Sciatic nerve (tissue), 2 donors: Measurements from ENCODE around the gene ARMH3. TPM values are rescaled to one million over a fixed set of nuclear protein-coding genes. Genes with fewer than 3 reads are reported as not detected.

ENCODE experiments used
- ATAC-seq: fragments of 200-7000 bp; cut with Tn5 transposase; one replicate; pipeline ENCODE4 v1.9.1; 2020; ENCODE audit warnings: mild to moderate bottlenecking, moderate library complexity
- DNase-seq: peaks from one replicate; pipeline ENCODE4 v3.0.0-alpha.2; 2020; ENCODE audit warnings: low spot score
- intact Hi-C: fragments of 100-400 bp; cut with DNase I; formaldehyde crosslinking; loops from one replicate; pipeline ENCODE4 v1.14.2; 2022
- total RNA-seq: library from RNA; stranded (reverse); fragmentation: NEBNext Ultra II Directional; extraction: Animal tissue kit (Norgen Biotek cat#: 25700); gene quantifications from one replicate; pipeline ENCODE4 v1.2.1, GENCODE V29; 2021
- donor health status: DM: no; HTN: no; CAD: no.
- donor health status: DM: no; HTN: no; CAD: no.

Gene ARMH3
- total RNA-seq, 1 donor from 2014 or later, result 30.9 TPM

- no peak for DNase-seq
- no peak for ATAC-seq
- intact Hi-C loops, result loop anchor here (10.0 kb wide), 1 partner anchor 173 kb away; no protein-coding TSS in a partner anchor
Measured at GRCh38 chr10:101841826-101842225, 214.1 kb downstream of the ARMH3 start.

- ATAC-seq (peak; percentile 90), DNase-seq (peak; percentile 86)
- intact Hi-C loops, result loop anchor here (10.0 kb wide), 1 partner anchor 174 kb away; no protein-coding TSS in a partner anchor
Measured at GRCh38 chr10:101840741-101841453, 215.1 kb downstream of the ARMH3 start.

DNA sequence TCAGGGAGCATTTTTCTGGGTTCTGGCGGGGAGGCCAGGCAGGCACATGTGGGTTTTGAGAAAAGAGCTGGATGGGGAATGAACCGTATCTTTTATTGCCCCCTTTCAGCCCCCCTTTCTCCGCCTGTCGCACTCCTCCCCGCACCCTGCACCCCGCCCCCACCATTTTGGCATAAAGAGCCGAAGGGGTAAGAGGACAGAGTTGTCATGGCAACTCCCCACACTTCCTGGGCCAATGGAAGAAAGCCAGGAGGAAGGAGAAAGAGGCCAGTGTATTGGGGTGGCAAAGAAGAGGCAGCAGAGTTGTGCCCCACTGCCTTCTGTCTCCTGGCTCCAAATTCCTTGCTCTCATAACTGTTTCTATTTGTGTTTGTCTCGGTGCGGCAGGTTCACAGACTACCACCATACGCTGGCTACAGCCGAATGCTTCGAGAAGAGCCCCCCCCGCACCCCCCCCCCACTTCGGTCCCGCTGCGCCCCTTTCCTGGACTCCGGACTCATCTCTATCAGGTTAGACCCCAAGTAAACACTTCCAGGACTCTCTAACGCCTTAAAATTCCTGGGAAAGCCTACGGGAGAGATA, 215.8 kb downstream of the ARMH3 start:
- ATAC-seq (peak; percentile 22), DNase-seq (peak; percentile 68)
- intact Hi-C loops, result loop anchor here (10.0 kb wide), 1 partner anchor 175 kb away; no protein-coding TSS in a partner anchor

- DNase-seq (peak; percentile 73), ATAC-seq (peak; percentile 33)
- intact Hi-C loops, result loop anchor here (10.0 kb wide), 1 partner anchor 175 kb away; no protein-coding TSS in a partner anchor
Measured at GRCh38 chr10:101839416-101840063, 216.4 kb downstream of the ARMH3 start.

DNA sequence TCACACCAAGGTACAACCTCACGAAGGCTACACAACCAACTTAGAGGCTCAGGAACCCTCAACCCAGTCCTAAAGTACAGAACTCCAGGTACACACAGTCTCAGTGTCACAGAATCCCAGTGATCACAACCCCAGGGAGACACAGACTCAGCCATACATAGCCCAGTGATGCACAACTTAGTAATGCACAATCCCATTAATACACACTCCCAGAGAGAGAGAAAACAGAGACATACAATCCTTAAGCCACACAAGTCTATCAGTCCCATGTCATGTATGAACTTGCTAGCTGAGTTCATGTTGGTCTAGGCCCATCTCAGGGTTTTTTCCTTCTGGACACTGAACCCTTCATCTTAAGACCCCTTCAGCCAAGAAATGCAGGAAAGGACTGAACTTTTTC, 217.0 kb downstream of the ARMH3 start:
- no peak for ATAC-seq
- DNase-seq, result no peak
- intact Hi-C loops, result no loop called here

DNA sequence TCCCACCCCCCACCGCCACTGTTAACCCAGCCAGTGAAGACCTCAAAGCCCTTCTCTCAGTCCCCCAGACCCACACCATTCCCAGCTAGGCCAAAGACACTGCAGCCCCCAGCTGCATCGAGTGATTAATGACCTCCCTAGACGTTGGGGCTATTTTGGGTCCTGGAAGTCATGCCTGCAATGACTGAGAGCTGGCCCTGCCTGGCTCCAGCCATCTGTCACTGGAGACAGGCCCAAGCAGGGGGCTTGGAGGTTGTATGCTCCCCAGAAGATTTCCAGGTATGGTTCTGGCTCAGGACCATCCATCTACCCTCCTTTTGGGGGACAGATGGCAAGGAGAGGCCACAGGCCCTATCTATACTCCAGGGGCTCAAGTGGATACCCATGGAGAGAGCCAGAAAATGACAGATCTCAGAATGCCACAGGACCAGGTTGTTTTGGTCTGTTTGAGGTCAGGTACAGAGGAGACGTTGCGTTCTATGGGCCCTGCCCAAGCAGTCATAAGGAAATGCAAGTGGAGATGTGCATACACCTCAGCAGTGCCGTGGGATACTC, 217.5 kb downstream of the ARMH3 start:
- ATAC-seq (no peak), DNase-seq (no peak)
- intact Hi-C loops, result no loop called here

DNA sequence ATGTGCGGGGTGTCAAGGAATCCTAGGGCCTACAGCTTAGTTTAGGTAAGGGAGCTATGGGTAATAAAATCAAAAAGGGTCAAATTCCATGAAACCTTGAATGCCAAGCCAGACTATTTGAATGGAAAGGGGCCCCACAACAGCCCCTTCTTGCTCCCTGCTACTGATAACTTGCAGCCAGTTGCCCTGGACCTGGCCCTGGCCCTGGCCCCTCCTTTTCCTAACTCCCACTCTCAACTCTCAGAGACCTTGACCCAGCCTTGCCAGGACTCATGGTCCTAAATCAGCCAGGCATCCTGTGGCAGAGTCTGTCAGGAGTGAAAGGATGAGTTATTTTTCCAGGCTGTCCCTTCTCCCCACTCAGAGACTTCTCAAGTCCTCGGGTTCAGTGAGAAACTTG, 218.2 kb downstream of the ARMH3 start:
- no peak for DNase-seq
- ATAC-seq, result no peak
- intact Hi-C loops, result no loop called here

GRCh38 chr10:101835362-101835761, 220.6 kb downstream of the ARMH3 start:
- intact Hi-C loops, result no loop called here
- ATAC-seq (no peak), DNase-seq (no peak)

GRCh38 chr10:101834341-101834740, 221.6 kb downstream of the ARMH3 start:
- DNase-seq (no peak), ATAC-seq (no peak)
- intact Hi-C loops, result no loop called here

DNA sequence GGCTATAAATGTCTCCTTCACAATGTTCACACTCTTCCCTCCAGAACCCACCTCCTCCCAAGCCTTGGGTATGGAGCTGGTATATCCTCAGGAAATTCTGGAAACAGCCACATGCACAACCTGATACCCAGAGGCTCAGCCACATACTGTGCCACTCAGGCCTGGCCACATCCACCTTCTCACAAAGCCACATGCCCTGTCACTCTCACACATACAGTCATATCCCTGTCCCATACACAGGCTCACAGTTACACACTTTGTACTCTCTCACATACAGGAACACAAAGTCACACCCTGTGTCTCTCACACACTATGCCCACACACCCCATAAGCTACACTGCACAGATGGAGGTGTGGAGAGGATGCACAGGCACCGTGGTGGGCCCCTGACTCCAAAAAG, 222.5 kb downstream of the ARMH3 start:
- DNase-seq (no peak), ATAC-seq (no peak)
- intact Hi-C loops, result no loop called here

- ATAC-seq, result no peak
- DNase-seq, result no peak
- intact Hi-C loops, result no loop called here
Measured at GRCh38 chr10:101832325-101832771, 223.6 kb downstream of the ARMH3 start.

GRCh38 chr10:101831169-101831811, 224.7 kb downstream of the ARMH3 start:
- intact Hi-C loops, result no loop called here
- no peak for DNase-seq
- no peak for ATAC-seq

DNA sequence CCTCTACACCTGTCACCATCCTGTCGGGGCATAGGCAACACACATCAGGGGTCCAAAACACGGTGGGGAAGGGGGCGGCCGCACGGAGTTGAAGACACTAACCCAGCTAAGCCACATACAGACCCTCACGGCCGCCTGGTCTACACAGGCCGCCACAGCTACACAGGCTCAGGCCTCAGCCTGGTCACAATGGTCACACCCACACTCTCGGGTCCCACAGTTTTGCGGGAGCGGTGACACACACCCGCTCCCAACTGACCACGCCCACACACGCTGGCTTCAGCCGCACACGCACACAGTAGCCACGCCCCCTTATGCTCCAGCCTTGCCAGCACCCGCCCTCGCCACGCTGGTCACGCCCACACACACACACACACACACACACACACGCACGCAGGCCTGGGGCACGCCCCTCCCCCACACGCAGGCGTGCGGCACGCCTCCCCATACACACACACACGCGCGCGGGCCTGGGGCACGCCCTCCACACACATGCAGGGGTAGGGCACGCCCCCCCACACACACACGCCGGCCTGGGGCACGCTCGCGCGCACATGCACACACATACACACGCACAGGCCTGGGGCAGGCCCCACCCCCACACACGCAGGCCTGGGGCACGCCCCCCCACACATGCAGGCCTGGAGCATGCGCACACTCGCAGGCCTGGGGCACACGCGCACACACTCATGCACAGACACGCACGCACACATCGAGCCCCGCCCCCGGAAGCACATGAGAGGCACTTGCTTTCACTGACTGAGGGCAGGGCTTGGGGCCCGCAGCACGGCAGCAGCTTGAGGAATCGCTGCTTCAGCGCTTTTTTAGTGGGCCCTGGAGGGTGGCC, 225.4 kb downstream of the ARMH3 start:
- ATAC-seq, result peak; percentile 93
- DNase-seq, result peak; percentile 95
- intact Hi-C loops, result no loop called here

DNA sequence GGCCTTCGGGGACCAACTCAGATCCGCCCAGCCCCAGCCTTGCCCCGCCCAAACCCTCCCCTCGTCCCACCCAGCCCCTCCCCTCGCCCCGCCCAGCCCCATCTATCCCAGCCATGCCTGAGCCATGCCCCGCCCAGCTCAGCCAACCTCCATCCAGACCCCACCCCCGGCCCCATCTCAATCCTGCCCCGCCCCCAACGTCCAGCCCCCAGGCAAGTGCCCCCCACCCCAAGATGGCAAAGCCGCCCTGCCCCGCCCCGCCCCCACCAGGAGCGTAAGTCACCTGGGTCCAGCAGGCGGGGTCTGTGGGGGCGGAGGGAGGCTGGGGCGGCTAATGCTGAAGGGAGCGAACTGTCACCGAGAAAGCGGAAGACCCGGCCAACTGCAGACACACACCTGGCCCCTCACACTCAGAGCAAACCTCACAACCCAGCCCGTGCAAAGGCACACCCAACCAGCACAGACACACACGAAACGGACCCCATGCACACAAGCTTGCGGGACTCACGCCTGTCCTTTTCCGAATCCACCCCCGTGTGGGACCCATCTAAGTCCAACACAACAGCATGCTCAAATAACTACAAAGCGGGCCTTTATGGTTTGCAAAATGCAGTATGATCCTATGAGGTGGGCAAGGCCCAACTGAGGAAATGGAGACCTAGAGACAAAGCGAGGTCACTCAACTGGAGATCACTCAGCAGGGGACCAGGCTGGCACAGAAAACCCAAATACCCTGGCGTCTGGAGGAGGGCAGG, 226.2 kb downstream of the ARMH3 start:
- DNase-seq (peak; percentile 81), ATAC-seq (peak; percentile 48)
- intact Hi-C loops, result no loop called here

DNA sequence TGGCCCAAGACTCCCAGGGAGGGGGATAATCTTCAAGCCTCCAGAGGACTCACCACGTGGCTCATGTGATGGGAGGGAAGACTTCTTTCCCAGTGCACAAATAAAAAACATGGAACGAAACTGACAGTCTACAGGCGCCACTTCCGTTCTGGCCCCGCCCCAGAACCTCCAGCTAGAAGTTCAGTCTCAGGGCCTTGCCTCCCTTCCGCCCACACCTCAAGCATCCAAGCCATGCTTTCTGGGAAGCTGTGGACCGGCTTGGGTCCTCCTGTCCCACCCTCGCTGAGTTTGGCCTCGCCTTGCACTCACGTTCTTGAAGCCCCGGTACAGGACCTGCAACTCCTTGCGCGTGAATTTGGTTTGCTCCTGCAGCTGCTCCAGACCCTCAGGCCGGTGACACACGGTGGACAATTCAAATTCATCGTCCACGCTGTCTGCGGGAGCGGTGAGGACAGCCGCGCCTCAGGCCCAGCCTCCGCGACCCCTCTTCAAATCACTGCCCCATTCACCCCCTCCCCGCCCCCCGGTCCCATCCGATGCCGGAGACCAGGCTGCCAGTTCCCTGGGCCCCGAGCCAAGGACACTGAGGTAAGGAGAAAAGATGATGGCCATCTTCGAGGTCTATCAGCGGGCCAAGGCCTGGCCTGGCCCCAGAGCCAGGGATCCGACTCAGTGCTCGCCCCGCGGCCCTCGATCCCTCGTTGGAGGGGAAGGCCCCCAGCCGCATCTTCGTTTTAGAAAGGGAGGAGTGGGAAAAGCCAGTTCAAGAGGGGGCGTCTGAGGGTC, 227.0 kb downstream of the ARMH3 start:
- intact Hi-C loops, result no loop called here
- ATAC-seq (peak; percentile 2), DNase-seq (peak; percentile 83)

DNA sequence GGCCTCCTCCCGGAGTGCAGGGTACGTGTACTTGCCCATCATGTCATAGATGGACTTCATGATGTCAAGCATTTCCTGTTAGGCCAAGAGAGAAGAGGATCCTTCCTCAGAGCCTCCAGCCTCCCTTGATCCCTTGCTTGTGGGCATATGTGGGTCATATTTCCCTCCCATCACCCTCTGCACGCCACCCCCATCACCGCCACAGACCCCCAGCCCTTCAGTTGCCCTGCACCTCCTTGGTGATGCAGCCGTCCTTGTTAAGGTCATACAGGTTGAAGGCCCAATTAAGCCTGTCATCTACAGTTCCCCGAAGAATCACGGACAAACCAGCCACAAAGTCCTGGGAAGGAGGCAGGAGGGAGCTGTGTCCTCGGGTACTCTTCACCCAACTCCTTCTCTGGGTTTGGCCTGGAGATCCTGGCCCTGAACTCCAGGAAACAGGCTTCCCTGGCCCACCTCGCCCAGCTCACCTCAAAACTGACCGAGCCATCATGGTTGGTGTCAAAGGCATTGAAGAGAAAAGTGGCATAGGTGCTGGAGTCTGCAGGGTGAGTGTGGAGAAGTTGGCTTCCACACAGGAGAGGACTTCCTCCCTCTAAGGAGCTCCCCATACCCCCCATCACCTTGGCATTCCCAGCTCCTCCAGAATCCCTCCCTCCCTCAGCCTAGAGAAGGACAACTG, 227.9 kb downstream of the ARMH3 start:
- DNase-seq (peak; percentile 45), ATAC-seq (no peak)
- intact Hi-C loops, result no loop called here
